Tibial nerve (tissue), 4 donors: Measurements from ENCODE around the gene ZNF474.

Source experiments
- CTCF ChIP-seq, 5 experiments: fragments of 200-600 bp in 3 of 5; fragments of 450-650 bp in 2 of 5; sonication (generic) in 3 of 5; IDR thresholded peaks; one replicate each; pipeline ENCODE4 v1.5.1; 2016 to 2019; ENCODE audit warnings: antibody characterized with exemption in 5 of 5, mild to moderate bottlenecking in 3 of 5, moderate library complexity in 2 of 5
- EP300 ChIP-seq, 2 donors: sonication (generic); formaldehyde crosslinking; IDR thresholded peaks; one replicate each; pipeline ENCODE4 v1.6.1; 2017; ENCODE audit warnings: antibody characterized with exemption in 2 of 2, mild to moderate bottlenecking in 1 of 2
- POLR2A ChIP-seq, 2 donors: fragments of 450-650 bp; IDR thresholded peaks; one replicate each; pipeline ENCODE4 v1.6.1; 2017; ENCODE audit warnings: antibody characterized with exemption in 2 of 2, mild to moderate bottlenecking in 2 of 2, moderate library complexity in 2 of 2

GRCh38 chr5:122163121-122164069, 34.0 kb downstream of the ZNF474 start:
- TF ChIP-seq CTCF (IDR thresholded peaks at IDR 0.05) = no peak
- TF ChIP-seq EP300 (IDR thresholded peaks at IDR 0.05) = peak in 1 of 2 donors; percentile 29
- no peak for TF ChIP-seq POLR2A (IDR thresholded peaks at IDR 0.05)
